Measurements from ENCODE around the gene XRN2. TPM values are rescaled to one million over a fixed set of nuclear protein-coding genes. Genes with fewer than 3 reads are reported as not detected.
"Not testable (repeated sequence)": the region's sequence is repeated elsewhere in the genome, so short reads cannot be mapped to it uniquely, and the experiment has no call there.

Gene XRN2
- total RNA-seq, 1 experiment from 2014 or later: 118 TPM

DNA sequence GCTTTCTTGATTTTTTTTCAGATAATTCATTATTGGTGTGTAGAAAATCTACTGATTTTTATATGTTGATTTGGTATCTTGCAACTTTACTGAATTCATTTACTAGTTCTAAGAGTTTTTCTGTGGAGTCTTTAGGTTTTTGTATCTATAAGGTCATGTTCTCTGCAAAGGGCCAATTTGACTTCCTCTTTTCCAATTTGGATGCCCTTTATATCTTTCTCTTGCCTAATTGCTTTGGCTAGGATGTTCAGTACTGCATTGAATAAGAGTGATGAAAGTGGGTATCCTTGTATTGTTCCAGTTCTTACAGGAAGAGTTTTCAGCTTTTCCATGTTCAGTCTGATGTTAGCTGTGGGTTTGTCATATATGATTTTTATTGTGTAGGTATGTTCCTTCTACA lies 108.6 kb downstream of the XRN2 start (continued):
- TF ChIP-seq, protein P1, sequence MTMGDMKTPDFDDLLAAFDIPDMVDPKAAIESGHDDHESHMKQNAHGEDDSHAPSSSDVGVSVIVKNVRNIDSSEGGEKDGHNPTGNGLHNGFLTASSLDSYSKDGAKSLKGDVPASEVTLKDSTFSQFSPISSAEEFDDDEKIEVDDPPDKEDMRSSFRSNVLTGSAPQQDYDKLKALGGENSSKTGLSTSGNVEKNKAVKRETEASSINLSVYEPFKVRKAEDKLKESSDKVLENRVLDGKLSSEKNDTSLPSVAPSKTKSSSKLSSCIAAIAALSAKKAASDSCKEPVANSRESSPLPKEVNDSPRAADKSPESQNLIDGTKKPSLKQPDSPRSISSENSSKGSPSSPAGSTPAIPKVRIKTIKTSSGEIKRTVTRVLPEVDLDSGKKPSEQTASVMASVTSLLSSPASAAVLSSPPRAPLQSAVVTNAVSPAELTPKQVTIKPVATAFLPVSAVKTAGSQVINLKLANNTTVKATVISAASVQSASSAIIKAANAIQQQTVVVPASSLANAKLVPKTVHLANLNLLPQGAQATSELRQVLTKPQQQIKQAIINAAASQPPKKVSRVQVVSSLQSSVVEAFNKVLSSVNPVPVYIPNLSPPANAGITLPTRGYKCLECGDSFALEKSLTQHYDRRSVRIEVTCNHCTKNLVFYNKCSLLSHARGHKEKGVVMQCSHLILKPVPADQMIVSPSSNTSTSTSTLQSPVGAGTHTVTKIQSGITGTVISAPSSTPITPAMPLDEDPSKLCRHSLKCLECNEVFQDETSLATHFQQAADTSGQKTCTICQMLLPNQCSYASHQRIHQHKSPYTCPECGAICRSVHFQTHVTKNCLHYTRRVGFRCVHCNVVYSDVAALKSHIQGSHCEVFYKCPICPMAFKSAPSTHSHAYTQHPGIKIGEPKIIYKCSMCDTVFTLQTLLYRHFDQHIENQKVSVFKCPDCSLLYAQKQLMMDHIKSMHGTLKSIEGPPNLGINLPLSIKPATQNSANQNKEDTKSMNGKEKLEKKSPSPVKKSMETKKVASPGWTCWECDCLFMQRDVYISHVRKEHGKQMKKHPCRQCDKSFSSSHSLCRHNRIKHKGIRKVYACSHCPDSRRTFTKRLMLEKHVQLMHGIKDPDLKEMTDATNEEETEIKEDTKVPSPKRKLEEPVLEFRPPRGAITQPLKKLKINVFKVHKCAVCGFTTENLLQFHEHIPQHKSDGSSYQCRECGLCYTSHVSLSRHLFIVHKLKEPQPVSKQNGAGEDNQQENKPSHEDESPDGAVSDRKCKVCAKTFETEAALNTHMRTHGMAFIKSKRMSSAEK (CRISPR knock-in tag; IDR thresholded peaks at IDR 0.05; ENCODE audit: borderline replicate concordance): no peak
- TF ChIP-seq TCF7 (CRISPR knock-in tag; IDR thresholded peaks at IDR 0.05; ENCODE audit: low read depth) (no peak), TEAD1 (CRISPR knock-in tag; IDR thresholded peaks at IDR 0.05) (no peak), ZNF138 (CRISPR knock-in tag; conservative IDR thresholded peaks at IDR 0.05) (no peak)
- TF ChIP-seq, protein P2, sequence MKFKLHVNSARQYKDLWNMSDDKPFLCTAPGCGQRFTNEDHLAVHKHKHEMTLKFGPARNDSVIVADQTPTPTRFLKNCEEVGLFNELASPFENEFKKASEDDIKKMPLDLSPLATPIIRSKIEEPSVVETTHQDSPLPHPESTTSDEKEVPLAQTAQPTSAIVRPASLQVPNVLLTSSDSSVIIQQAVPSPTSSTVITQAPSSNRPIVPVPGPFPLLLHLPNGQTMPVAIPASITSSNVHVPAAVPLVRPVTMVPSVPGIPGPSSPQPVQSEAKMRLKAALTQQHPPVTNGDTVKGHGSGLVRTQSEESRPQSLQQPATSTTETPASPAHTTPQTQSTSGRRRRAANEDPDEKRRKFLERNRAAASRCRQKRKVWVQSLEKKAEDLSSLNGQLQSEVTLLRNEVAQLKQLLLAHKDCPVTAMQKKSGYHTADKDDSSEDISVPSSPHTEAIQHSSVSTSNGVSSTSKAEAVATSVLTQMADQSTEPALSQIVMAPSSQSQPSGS (CRISPR knock-in tag; IDR thresholded peaks at IDR 0.05; ENCODE audit: borderline replicate concordance, low read depth): no peak

DNA sequence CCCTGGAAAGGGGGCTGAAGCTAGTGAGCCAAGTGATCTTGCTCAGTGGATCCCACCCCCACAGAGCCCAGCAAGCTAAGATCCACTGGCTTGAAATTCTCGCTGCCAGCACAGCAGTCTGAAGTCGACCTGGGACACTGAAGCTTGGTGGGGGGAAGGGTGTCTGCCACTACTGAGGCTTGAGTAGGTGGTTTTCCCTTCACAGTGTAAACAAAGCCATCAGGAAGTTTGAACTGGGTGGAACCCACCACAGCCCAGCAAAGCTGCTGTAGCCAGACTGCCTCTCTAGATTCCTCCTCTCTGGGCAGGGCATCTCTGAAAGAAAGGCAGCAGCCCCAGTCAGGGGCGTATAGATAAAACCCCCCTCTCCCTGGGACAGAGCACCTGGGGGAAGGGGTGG lies 110.9 kb downstream of the XRN2 start:
- DNase-seq (ENCODE audit: low spot score); H3K27ac Mint-ChIP-seq; H3K36me3 Mint-ChIP-seq; ATAC-seq; H3K4me3 Mint-ChIP-seq; H3K4me1 Mint-ChIP-seq: not testable (repeated sequence)
- CTCF ChIA-PET: interaction anchor here (0.6 to 1.7 kb wide), 2 partner anchors 91 to 200 kb away, joined by 3 read pairs; no protein-coding TSS in a partner anchor
- H3K9me3 Mint-ChIP-seq: peaks cover 21% of the 10 kb centered on the region
- POLR2A ChIA-PET: interaction anchor here (0.7 kb wide), 1 partner anchor 88 kb away, joined by 3 read pairs; no protein-coding TSS in a partner anchor
- peaks cover 38% of the 10 kb centered on the region for H3K27me3 Mint-ChIP-seq (ENCODE audit: low read depth)

DNA sequence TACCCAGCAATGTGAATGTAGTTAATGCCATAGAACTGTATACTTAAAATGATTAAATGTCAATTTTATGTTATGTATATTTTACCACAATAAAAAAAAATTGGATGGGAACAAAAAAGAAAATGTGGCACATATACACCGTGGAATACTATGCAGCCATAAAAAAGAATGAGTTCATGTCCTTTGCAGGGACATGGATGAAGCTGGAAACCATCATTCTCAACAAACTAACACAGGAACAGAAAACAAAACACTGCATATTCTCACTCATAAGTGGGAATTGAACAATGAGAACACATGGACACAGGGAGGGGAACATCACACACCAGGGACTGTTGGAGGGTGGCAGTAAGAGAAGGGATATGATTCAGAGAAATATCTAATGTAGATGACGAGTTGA lies 116.0 kb downstream of the XRN2 start:
- H3K27ac Mint-ChIP-seq; ATAC-seq; H3K4me3 Mint-ChIP-seq; H3K4me1 Mint-ChIP-seq; H3K36me3 Mint-ChIP-seq; POLR2A ChIA-PET; DNase-seq (ENCODE audit: low spot score): not testable (repeated sequence)
- Mint-ChIP-seq H3K9me3 (peaks cover 30% of the 10 kb centered on the region), H3K27me3 (ENCODE audit: low read depth) (peaks cover 33% of the 10 kb centered on the region)
- CTCF ChIA-PET: interaction anchor here (1.0 kb wide), 1 partner anchor 184 kb away, joined by 4 read pairs; no protein-coding TSS in a partner anchor

DNA sequence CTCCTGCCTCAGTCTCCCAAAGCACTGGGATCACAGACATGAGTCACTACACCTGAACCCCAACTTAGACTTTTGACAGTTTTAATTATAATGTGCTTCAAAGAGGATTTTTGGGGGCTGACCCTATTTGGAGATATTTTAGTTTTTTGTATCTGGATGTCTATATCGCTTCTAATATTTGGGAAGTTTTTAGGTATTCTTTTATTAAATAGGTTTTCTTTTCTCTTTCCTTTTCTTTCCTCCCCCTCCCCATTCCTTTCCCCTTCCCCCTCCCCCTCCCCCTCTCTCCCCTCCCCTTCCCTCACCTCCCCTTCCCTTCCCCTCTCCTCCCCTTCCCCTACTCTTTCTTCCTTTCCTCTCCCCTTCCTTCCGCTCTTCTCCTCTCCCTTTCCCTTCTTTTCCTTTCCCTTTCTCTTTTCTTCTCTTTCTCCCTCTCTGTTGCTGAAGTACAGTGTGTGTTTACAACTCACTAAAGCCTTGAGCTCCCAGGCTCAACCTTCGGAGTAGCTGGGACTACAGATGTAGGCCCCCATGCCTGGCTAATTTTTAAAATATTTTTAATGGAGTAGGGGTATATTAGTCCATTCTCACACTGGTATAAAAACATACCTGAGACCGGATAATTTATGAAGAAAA lies 118.6 kb downstream of the XRN2 start:
- H3K9me3 Mint-ChIP-seq: peaks cover 34% of the 10 kb centered on the region
- no peaks in the 10 kb centered on the region for H3K4me1 Mint-ChIP-seq
- DNase-seq (ENCODE audit: low spot score) (no peak), ATAC-seq (no peak)
- ChIA-PET CTCF (no interaction called here), POLR2A (no interaction called here)
- H3K27me3 Mint-ChIP-seq (ENCODE audit: low read depth): peaks cover 17% of the 10 kb centered on the region
- no peak overlapping the region for H3K27ac Mint-ChIP-seq
- H3K4me3 Mint-ChIP-seq: no peak overlapping the region
- peaks cover 11% of the 10 kb centered on the region; the same call in 1 of the 2 replicates for H3K36me3 Mint-ChIP-seq
- TF ChIP-seq, protein P3, sequence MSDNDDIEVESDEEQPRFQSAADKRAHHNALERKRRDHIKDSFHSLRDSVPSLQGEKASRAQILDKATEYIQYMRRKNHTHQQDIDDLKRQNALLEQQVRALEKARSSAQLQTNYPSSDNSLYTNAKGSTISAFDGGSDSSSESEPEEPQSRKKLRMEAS (CRISPR knock-in tag; IDR thresholded peaks at IDR 0.05): no peak
- TF ChIP-seq ELF4 (CRISPR knock-in tag; IDR thresholded peaks at IDR 0.05; ENCODE audit: low read depth) (no peak), MYBL2 (CRISPR knock-in tag; IDR thresholded peaks at IDR 0.05) (no peak), TEAD1 (CRISPR knock-in tag; IDR thresholded peaks at IDR 0.05) (no peak), MXD4 (CRISPR knock-in tag; IDR thresholded peaks at IDR 0.05; ENCODE audit: borderline replicate concordance) (no peak), NR1H2 (CRISPR knock-in tag; IDR thresholded peaks at IDR 0.05) (no peak), HMGA2 (CRISPR knock-in tag; IDR thresholded peaks at IDR 0.05) (no peak), SMAD3 (CRISPR knock-in tag; IDR thresholded peaks at IDR 0.05; ENCODE audit: borderline replicate concordance) (no peak)
- TF ChIP-seq, protein P4, sequence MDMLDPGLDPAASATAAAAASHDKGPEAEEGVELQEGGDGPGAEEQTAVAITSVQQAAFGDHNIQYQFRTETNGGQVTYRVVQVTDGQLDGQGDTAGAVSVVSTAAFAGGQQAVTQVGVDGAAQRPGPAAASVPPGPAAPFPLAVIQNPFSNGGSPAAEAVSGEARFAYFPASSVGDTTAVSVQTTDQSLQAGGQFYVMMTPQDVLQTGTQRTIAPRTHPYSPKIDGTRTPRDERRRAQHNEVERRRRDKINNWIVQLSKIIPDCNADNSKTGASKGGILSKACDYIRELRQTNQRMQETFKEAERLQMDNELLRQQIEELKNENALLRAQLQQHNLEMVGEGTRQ (CRISPR knock-in tag; IDR thresholded peaks at IDR 0.05): no peak
- TF ChIP-seq, protein P5, sequence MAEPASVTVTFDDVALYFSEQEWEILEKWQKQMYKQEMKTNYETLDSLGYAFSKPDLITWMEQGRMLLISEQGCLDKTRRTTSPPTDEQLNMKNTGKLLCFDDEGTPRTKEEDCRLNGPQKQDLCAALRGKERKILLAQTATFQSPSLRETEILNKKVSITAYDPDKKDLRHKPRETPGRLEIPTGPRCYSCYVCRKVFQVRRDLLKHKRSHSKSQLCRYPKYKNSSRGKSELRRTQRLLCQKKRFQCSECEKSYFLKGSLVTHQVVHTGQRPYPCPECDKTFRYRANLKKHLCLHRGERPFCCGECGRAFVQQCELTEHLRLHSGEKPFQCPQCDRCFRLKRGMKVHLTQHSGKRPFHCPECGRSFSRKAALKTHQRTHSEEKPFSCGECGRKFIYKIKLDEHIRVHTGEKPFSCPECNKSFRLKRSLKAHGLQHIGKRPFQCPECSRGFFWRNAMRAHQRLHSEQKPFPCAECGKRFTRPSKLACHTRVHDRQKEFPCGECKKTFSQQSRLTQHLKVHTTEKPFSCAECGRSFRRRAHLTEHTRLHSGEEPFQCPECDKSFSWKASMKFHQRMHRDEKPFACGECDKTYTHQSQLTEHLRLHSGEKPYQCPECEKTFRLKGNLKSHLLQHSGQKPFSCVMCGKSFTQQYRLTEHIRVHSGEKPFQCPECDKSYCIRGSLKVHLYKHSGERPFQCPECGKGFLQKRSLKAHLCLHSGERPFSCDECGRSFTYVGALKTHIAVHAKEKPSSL (CRISPR knock-in tag; conservative IDR thresholded peaks at IDR 0.05): no peak
- TF ChIP-seq, protein P6, sequence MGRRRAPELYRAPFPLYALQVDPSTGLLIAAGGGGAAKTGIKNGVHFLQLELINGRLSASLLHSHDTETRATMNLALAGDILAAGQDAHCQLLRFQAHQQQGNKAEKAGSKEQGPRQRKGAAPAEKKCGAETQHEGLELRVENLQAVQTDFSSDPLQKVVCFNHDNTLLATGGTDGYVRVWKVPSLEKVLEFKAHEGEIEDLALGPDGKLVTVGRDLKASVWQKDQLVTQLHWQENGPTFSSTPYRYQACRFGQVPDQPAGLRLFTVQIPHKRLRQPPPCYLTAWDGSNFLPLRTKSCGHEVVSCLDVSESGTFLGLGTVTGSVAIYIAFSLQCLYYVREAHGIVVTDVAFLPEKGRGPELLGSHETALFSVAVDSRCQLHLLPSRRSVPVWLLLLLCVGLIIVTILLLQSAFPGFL (CRISPR knock-in tag; IDR thresholded peaks at IDR 0.05; ENCODE audit: borderline replicate concordance): no peak
- TF ChIP-seq, protein P7, sequence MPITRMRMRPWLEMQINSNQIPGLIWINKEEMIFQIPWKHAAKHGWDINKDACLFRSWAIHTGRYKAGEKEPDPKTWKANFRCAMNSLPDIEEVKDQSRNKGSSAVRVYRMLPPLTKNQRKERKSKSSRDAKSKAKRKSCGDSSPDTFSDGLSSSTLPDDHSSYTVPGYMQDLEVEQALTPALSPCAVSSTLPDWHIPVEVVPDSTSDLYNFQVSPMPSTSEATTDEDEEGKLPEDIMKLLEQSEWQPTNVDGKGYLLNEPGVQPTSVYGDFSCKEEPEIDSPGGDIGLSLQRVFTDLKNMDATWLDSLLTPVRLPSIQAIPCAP (CRISPR knock-in tag; IDR thresholded peaks at IDR 0.05): no peak
- TF ChIP-seq, protein P8, sequence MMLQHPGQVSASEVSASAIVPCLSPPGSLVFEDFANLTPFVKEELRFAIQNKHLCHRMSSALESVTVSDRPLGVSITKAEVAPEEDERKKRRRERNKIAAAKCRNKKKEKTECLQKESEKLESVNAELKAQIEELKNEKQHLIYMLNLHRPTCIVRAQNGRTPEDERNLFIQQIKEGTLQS (CRISPR knock-in tag; conservative IDR thresholded peaks at IDR 0.05): no peak
